ENCODE measurements around the gene LMTK3.

- TF ChIP-seq, protein P1, sequence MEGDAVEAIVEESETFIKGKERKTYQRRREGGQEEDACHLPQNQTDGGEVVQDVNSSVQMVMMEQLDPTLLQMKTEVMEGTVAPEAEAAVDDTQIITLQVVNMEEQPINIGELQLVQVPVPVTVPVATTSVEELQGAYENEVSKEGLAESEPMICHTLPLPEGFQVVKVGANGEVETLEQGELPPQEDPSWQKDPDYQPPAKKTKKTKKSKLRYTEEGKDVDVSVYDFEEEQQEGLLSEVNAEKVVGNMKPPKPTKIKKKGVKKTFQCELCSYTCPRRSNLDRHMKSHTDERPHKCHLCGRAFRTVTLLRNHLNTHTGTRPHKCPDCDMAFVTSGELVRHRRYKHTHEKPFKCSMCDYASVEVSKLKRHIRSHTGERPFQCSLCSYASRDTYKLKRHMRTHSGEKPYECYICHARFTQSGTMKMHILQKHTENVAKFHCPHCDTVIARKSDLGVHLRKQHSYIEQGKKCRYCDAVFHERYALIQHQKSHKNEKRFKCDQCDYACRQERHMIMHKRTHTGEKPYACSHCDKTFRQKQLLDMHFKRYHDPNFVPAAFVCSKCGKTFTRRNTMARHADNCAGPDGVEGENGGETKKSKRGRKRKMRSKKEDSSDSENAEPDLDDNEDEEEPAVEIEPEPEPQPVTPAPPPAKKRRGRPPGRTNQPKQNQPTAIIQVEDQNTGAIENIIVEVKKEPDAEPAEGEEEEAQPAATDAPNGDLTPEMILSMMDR (IDR thresholded peaks at IDR 0.05) = no peak
- TF ChIP-seq POLR2A (IDR thresholded peaks at IDR 0.05) (no peak), POLR2AphosphoS5 (IDR thresholded peaks at IDR 0.05) (no peak)
These were observed 19.9 kb downstream of the LMTK3 start for GRCh38 chr19:48491793-48492123.
